Measurements from ENCODE around the gene PLSCR2. TPM values are rescaled to one million over a fixed set of nuclear protein-coding genes. Genes with fewer than 3 reads are reported as not detected.

PLSCR2 gene
- total and polyA plus RNA-seq, 12 donors: not detected

DNA sequence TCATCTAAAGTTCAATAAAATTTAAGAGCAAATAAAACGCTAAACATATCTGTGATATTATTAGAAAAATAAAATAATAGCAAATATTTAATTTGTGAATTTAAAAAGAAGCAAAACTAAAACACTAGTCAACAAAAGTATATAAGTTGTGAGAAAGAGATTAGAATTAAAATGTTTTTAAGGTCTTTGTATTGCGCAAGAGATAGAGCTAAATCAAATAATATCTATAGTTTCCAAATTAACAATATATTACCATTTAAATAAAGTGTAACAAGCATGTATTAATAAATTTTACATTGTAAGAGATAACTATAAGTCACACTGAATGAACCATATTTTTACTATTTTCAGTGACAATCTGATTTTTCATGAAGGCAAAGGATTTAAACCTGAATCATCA, 74.2 kb downstream of the PLSCR2 start:
- Histone ChIP-seq H3K36me3 (no peaks in the 10 kb centered on the region), H3K4me1 (peaks cover 4 to 14% (median 8%) of the 10 kb centered on the region in 9 donors), H3K9me3 (no peaks in the 10 kb centered on the region), H3K27me3 (no peaks in the 10 kb centered on the region), H3K4me3 (no peak overlapping the region), H3K27ac (no peak overlapping the region)
- TF ChIP-seq, protein P1, sequence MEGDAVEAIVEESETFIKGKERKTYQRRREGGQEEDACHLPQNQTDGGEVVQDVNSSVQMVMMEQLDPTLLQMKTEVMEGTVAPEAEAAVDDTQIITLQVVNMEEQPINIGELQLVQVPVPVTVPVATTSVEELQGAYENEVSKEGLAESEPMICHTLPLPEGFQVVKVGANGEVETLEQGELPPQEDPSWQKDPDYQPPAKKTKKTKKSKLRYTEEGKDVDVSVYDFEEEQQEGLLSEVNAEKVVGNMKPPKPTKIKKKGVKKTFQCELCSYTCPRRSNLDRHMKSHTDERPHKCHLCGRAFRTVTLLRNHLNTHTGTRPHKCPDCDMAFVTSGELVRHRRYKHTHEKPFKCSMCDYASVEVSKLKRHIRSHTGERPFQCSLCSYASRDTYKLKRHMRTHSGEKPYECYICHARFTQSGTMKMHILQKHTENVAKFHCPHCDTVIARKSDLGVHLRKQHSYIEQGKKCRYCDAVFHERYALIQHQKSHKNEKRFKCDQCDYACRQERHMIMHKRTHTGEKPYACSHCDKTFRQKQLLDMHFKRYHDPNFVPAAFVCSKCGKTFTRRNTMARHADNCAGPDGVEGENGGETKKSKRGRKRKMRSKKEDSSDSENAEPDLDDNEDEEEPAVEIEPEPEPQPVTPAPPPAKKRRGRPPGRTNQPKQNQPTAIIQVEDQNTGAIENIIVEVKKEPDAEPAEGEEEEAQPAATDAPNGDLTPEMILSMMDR (IDR thresholded peaks at IDR 0.05): no peak
- ATAC-seq: no peak
- intact Hi-C loops (cut with DNase I): loop anchor here in 1 of 10 donors (10.0 kb wide), 1 partner anchor 600 kb away; no protein-coding TSS in a partner anchor
- DNase-seq: no peak
- 96 to 98% methylated on average over 2 of the region's 2 CpGs for WGBS, 2 donors

DNA sequence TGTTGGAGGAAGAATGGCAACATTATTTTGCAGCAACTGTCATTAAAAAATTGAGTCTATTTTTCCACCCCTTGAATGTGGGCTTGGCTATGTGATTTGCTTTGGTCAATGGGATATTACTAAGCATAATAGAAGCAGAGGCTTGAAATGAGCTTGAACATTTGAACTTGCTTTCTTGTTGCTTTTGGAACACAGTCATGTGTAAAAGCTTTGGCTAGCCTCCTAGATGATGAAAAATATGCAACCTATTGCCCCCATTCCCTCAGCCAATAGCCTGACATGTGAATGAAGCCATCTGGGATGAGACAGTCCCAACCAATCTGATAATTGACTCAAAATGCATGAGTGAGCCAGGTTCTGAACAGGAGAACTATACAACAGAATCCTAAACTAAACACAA, 78.4 kb downstream of the PLSCR2 start:
- intact Hi-C loops (cut with DNase I): loop anchor here in 1 of 10 donors (10.0 kb wide), 1 partner anchor 596 kb away; no protein-coding TSS in a partner anchor
- DNase-seq (peak in 1 of 2 donors; percentile 55), ATAC-seq (peak; percentile 50 to 93 (median 84))
- H3K27ac ChIP-seq: peak overlapping the region in 6 of 10 donors; percentile 24 to 56 (median 38)
- TF ChIP-seq, protein P1 (IDR thresholded peaks at IDR 0.05): no peak
- H3K4me3 ChIP-seq: no peak overlapping the region
- H3K36me3 ChIP-seq: no peaks in the 10 kb centered on the region
- no peaks in the 10 kb centered on the region for H3K9me3 ChIP-seq
- H3K4me1 ChIP-seq: peaks cover 4 to 17% (median 9%) of the 10 kb centered on the region in 9 donors
- no peaks in the 10 kb centered on the region for H3K27me3 ChIP-seq

DNA sequence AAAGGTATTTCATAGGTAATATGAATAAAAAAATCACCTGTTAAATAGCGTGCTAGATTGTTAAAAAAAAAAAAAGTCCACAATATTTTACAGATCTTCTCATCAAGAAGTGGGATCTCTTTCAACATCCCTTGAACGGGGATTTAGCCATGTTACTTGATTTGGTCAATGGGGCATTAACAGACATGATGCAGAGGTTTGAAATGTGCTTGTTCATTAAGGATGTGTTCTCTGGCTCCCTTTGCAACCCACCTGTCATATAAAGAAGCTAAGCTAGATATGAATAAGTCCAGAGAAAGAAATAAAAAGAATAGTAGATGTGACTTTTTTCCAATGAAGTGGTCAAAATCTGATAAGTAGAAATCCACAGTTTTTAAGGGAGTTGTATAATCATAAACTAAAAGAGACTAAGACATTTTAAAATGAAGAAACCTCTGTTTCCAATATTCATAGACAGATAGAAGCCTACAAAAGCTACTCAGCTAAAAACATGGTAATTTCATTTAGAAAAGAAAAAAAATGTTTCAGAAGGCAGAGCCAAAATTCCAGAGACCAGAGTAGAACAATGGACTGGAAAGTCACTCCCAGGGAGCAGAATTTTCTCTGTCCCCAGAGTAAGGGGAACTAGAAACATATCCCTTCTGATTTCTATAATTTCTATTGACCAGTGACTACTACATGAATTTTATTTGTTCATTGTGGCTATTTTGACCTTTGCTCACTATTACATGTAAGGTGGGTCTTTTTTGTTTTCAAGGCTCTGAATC, 79.2 kb downstream of the PLSCR2 start:
- ATAC-seq (peak in 5 of 8 donors; percentile 46 to 75 (median 66)), DNase-seq (no peak)
- Histone ChIP-seq H3K4me3 (no peak overlapping the region), H3K36me3 (no peaks in the 10 kb centered on the region), H3K27me3 (no peaks in the 10 kb centered on the region), H3K4me1 (peaks cover 4 to 17% (median 9%) of the 10 kb centered on the region in 9 donors), H3K27ac (peak overlapping the region in 7 of 10 donors; percentile 12 to 56 (median 37)), H3K9me3 (no peaks in the 10 kb centered on the region)
- intact Hi-C loops (cut with DNase I): loop anchor here in 1 of 10 donors (10.0 kb wide), 1 partner anchor 595 kb away; no protein-coding TSS in a partner anchor
- 47 to 67% methylated on average over 2 of the region's 2 CpGs for WGBS, 2 donors
- TF ChIP-seq, protein P1 (IDR thresholded peaks at IDR 0.05): no peak

DNA sequence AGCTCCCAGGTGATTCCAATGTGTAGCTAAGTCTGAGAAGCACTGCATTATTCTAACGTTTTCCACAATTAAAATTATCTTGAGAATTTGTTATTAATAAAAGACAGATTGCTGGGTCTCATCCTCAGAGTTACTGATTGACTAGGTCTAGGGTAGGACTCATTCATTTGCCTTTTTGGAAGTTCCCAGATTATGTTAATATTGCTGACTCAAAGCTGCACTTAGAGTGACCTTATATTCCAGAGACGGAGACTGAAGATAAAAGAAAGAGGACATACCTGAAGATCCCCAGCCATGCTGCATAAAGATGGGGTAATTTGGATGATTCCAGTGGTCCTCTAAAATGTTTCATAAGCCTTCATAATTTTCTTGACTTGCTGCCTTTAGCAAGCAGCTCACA, 81.8 kb downstream of the PLSCR2 start:
- H3K4me1 ChIP-seq: peaks cover 4 to 17% (median 9%) of the 10 kb centered on the region in 9 donors
- H3K4me3 ChIP-seq: no peak overlapping the region
- no peak overlapping the region for H3K27ac ChIP-seq
- H3K27me3 ChIP-seq: no peaks in the 10 kb centered on the region
- no peaks in the 10 kb centered on the region for H3K36me3 ChIP-seq
- no peaks in the 10 kb centered on the region for H3K9me3 ChIP-seq
- TF ChIP-seq, protein P1 (IDR thresholded peaks at IDR 0.05): no peak
- ATAC-seq: no peak
- DNase-seq: no peak
- intact Hi-C loops (cut with DNase I): no loop called here
- 63 to 74% methylated on average over 2 of the region's 2 CpGs for WGBS, 2 donors

Data from heart right ventricle (tissue), 16 donors.